A375 (cell line): ENCODE measurements around the gene TIMM17A. TPM values are rescaled to one million over a fixed set of nuclear protein-coding genes. Genes with fewer than 3 reads are reported as not detected.

Source experiments
- small RNA-seq: library from RNA; depleted of rRNA; stranded (forward); fragments of <200 nt; gene quantifications from one replicate; pipeline ENCODE3, GENCODE V24; 2014
- total RNA-seq: library from RNA; depleted of rRNA; stranded (reverse); fragments of >200 nt; shearing (Covaris generic); gene quantifications from 2 replicates; pipeline ENCODE4 v1.2.3, GENCODE V29; 2014; rRNA removed

The TIMM17A gene
- total RNA-seq, result 60.7 and 71.3 TPM in 2 replicates

GRCh38 chr1:201955009-201955728 is at the start of gene TIMM17A:
Gene TIMM17A, plus strand, starts transcription at chr1:201955503. Its CDS starts 24 bp downstream, at chr1:201955527.

GRCh38 chr1:201946224-201946908 is 8.9 kb upstream of the TIMM17A start, which contains the start of gene LMOD1:
Gene LMOD1, minus strand, starts transcription at chr1:201946548. Its CDS starts 208 bp downstream, at chr1:201946340.

GRCh38 chr1:201982623-201983379 is 27.5 kb downstream of the TIMM17A start, which contains the start of gene RNPEP:
Gene RNPEP, plus strand, starts transcription at chr1:201982648. Its CDS starts 19 bp downstream, at chr1:201982667.

GRCh38 chr1:202010180-202011015 is 55.1 kb downstream of the TIMM17A start, which contains the start of gene ELF3:
Gene ELF3, plus strand, starts transcription at chr1:202010587. Its CDS starts 550 bp downstream, at chr1:202011137.

Small RNA genes within 50 kb of the gene (small RNA-seq; reads per million reads assigned to genes)
- not detected for gene MIR6740
- gene RF00156, result 0.17 reads per million

Other genes starting within 250 kb of the TIMM17A start
- gene IPO9, start 126.3 kb upstream of the TIMM17A start, total RNA-seq, result 47.7 and 50.6 TPM in 2 replicates
- 36.1 and 49.3 TPM in 2 replicates for gene SHISA4, start 66.6 kb upstream of the TIMM17A start, total RNA-seq
- gene LMOD1, start 9.0 kb upstream of the TIMM17A start, total RNA-seq, result 0.19 TPM in 1 of 2 replicates, not detected in the other
- 91.6 and 98.5 TPM in 2 replicates for gene RNPEP, start 27.1 kb downstream of the TIMM17A start, total RNA-seq
- gene ELF3, start 55.1 kb downstream of the TIMM17A start, total RNA-seq, result 1.1 and 1.7 TPM in 2 replicates
- gene GPR37L1, start 167.4 kb downstream of the TIMM17A start, total RNA-seq, result not detected in 2 replicates
- 20.6 and 28.1 TPM in 2 replicates for gene ARL8A, start 189.2 kb downstream of the TIMM17A start, total RNA-seq
- not detected in 2 replicates for gene PTPN7, start 205.1 kb downstream of the TIMM17A start, total RNA-seq
- 0.23 TPM in 1 of 2 replicates, not detected in the other for gene LGR6, start 238.3 kb downstream of the TIMM17A start, total RNA-seq